Thyroid gland (tissue), 4 donors: ENCODE measurements around the gene TSPO. TPM values are rescaled to one million over a fixed set of nuclear protein-coding genes. Genes with fewer than 3 reads are reported as not detected.

ENCODE experiments used
- DNase-seq, 2 donors: peaks; one replicate each; pipeline ENCODE4 v3.0.0-alpha.2; 2019
- H3K27ac ChIP-seq, 3 donors: fragments of 200-600 bp; sonication (generic); 1 replicate in 2 of 3; 2 replicates in 1 of 3; pipeline ENCODE4 v1.5.1; 2016 to 2019; ENCODE audit warnings: mild to moderate bottlenecking in 1 of 3, moderate library complexity in 1 of 3
- H3K27me3 ChIP-seq: fragments of 200-600 bp; sonication (generic); one replicate; pipeline ENCODE4 v1.5.1; 2019
- H3K36me3 ChIP-seq, 2 donors: fragments of 200-600 bp; sonication (generic); one replicate each; pipeline ENCODE4 v1.5.1; 2016 to 2019
- H3K4me1 ChIP-seq, 2 donors: fragments of 200-600 bp; sonication (generic); one replicate each; pipeline ENCODE4 v1.5.1; 2017 to 2019
- H3K4me3 ChIP-seq, 3 donors: fragments of 200-600 bp; sonication (generic); replicated peaks in 1 of 3; 1 replicate in 2 of 3; 2 replicates in 1 of 3; pipeline ENCODE4 v1.5.1; 2016; ENCODE audit warnings: mild to moderate bottlenecking in 1 of 3
- H3K9me3 ChIP-seq: fragments of 200-600 bp; sonication (generic); one replicate; pipeline ENCODE4 v1.5.1; 2017
- CTCF ChIP-seq, 6 experiments: fragments of 200-600 bp in 3 of 6; fragments of 450-650 bp in 3 of 6; sonication (generic) in 3 of 6; IDR thresholded peaks; one replicate each; pipeline ENCODE4 v1.5.1; 2016 to 2019; ENCODE audit warnings: antibody characterized with exemption in 6 of 6, mild to moderate bottlenecking in 2 of 6, inconsistent platforms in 1 of 6, moderate library complexity in 1 of 6
- POLR2A ChIP-seq, 2 donors: fragments of 450-650 bp; IDR thresholded peaks; one replicate each; pipeline ENCODE4 v1.6.1; 2017; ENCODE audit warnings: antibody characterized with exemption in 2 of 2, mild to moderate bottlenecking in 2 of 2, moderate library complexity in 1 of 2
- WGBS, 2 donors: methylation state at CpG; one replicate each; pipeline ENCODE4 v1.1.5; 2017; 5-methylcytosine and 5-hydroxymethylcytosine counted together
- intact Hi-C: fragments of 100-400 bp; cut with DNase I; formaldehyde crosslinking; loops from one replicate; pipeline ENCODE4 v1.15.1; 2023
- total RNA-seq, 4 donors: library from RNA; depleted of rRNA; stranded (reverse); fragments of >200 nt; gene quantifications; one replicate each; pipeline ENCODE4 v1.2.3, GENCODE V29; 2016

The TSPO gene
- total RNA-seq, 4 donors from 2014 or later, result 87.4 to 234 (median 170) TPM

GRCh38 chr22:43208703-43209522, 57.6 kb downstream of the TSPO start:
- Histone ChIP-seq H3K4me1 (no peaks in the 10 kb centered on the region), H3K4me3 (no peak overlapping the region), H3K27me3 (no peaks in the 10 kb centered on the region), H3K27ac (no peak overlapping the region), H3K36me3 (no peaks in the 10 kb centered on the region), H3K9me3 (no peaks in the 10 kb centered on the region)
- DNase-seq, result no peak
- intact Hi-C loops, result no loop called here
- TF ChIP-seq CTCF (IDR thresholded peaks at IDR 0.05), result no peak
- TF ChIP-seq POLR2A (IDR thresholded peaks at IDR 0.05), result no peak
- WGBS, 2 donors, result 89 to 94% methylated on average over 13 to 19 of the region's 26 CpGs

- Histone ChIP-seq H3K36me3 (no peaks in the 10 kb centered on the region), H3K27ac (no peak overlapping the region), H3K27me3 (no peaks in the 10 kb centered on the region), H3K4me1 (no peaks in the 10 kb centered on the region), H3K4me3 (no peak overlapping the region), H3K9me3 (no peaks in the 10 kb centered on the region)
- no peak for TF ChIP-seq POLR2A (IDR thresholded peaks at IDR 0.05)
- TF ChIP-seq CTCF (IDR thresholded peaks at IDR 0.05), result no peak
- DNase-seq, result no peak
- intact Hi-C loops, result no loop called here
- 69 to 80% methylated on average over 5 of the region's 15 CpGs for WGBS, 2 donors
Measured at GRCh38 chr22:43209523-43209890, 58.1 kb downstream of the TSPO start.

DNA sequence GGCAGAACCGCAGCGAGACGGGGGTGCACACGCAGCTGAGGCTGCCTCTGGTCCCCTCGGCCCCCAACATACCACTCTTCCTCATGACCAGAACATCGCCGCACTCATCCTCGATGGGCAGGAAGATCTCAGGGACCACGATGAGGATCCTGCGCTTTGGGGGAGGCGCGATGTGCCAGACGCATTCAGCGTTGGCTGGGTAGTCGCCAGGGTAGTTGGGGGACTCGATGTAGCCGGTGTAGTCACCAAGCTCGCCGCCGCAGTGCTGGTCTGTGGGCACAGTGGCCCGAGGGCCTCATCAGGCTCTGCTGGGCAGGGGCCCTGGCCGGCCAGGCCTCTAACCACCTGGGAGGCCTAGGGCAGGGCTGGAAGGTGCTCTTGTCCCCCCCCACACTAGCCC, 58.6 kb downstream of the TSPO start:
- DNase-seq, result no peak
- Histone ChIP-seq H3K9me3 (no peaks in the 10 kb centered on the region), H3K4me3 (no peak overlapping the region), H3K4me1 (no peaks in the 10 kb centered on the region), H3K27ac (no peak overlapping the region), H3K27me3 (no peaks in the 10 kb centered on the region), H3K36me3 (no peaks in the 10 kb centered on the region)
- WGBS, 2 donors, result 83 to 95% methylated on average over 10 to 17 of the region's 22 CpGs
- intact Hi-C loops, result no loop called here
- TF ChIP-seq CTCF (IDR thresholded peaks at IDR 0.05) (no peak), POLR2A (IDR thresholded peaks at IDR 0.05) (no peak)

- Histone ChIP-seq H3K36me3 (no peaks in the 10 kb centered on the region), H3K4me1 (no peaks in the 10 kb centered on the region), H3K27me3 (no peaks in the 10 kb centered on the region), H3K4me3 (no peak overlapping the region), H3K9me3 (no peaks in the 10 kb centered on the region), H3K27ac (no peak overlapping the region)
- TF ChIP-seq CTCF (IDR thresholded peaks at IDR 0.05) (no peak), POLR2A (IDR thresholded peaks at IDR 0.05) (no peak)
- 90 to 92% methylated on average over 22 to 28 of the region's 34 CpGs for WGBS, 2 donors
- intact Hi-C loops, result no loop called here
- DNase-seq, result no peak
Measured at GRCh38 chr22:43210631-43211515, 59.5 kb downstream of the TSPO start.
